Nephron progenitor cell (in vitro differentiated cells): Measurements from ENCODE around the gene ADAP1.

Experiments used
- DNase-seq: peaks from one replicate; pipeline ENCODE4 v3.0.0; 2021
- H3K27ac Mint-ChIP-seq: 2 replicates; pipeline ENCODE4 v1.8.0; 2021; ENCODE audit warnings: mild to moderate bottlenecking, moderate library complexity, mixed read lengths
- H3K27me3 Mint-ChIP-seq: 2 replicates; pipeline ENCODE4 v1.8.0; 2021; ENCODE audit warnings: mild to moderate bottlenecking, low read depth, mixed read lengths; ENCODE audit not compliant: poor library complexity
- H3K36me3 Mint-ChIP-seq: 2 replicates; pipeline ENCODE4 v1.8.0; 2021; ENCODE audit warnings: low read depth, mixed read lengths
- H3K4me1 Mint-ChIP-seq: 2 replicates; pipeline ENCODE4 v1.8.0; 2021; ENCODE audit warnings: mixed read lengths
- H3K4me3 Mint-ChIP-seq: 2 replicates; pipeline ENCODE4 v1.8.0; 2021; ENCODE audit warnings: mild to moderate bottlenecking, moderate library complexity, mixed read lengths
- H3K9me3 Mint-ChIP-seq: 2 replicates; pipeline ENCODE4 v1.8.0; 2021; ENCODE audit warnings: mild to moderate bottlenecking, moderate library complexity, mixed read lengths
- TF ChIP-seq, protein P1 (sequence below): fragments of 200-600 bp; sonication (generic); IDR thresholded peaks from 2 replicates; pipeline ENCODE4 v1.5.0; 2021; ENCODE audit warnings: antibody characterized with exemption

Gene ADAP1

DNA sequence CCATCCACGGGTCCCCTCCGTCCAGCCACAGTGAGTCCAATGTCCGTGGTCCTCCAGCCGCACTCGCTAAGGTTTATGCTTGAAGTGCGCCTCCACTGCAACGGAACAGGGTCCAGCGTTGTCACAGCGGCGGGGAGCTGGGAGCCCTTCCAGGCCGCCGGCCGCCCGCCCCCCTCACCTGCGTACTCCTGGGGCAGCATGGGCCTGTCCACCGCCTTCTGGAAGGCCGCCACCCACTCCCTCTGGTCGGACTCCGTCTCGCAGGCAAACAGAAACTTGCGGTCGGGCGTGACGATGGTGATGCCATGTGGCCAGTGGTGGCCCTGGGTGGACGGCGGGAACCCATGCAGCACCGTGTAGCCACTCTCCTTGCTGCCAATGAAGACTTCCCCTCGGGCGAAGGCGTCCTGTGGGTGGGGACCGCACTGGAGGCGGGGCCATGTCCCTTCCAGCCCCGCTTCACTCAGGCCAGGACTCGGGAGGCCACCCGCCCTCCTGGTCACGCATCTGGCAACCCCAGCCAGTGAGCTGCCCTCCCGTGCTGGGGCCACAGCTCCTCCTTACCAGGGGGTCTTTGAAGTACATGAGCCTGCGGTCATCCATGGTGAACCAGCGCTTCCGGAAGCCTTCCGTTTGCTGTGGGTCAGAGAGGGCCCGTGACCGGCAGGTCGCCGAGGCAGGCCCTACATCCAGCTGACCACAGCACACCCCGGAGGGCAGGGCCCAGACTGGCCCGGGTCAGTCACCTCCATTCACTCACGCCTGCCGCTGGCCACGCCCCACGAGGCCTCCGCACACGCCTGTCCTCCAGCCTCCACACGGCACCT is 55.4 kb downstream of the ADAP1 start:
- DNase-seq: no peak
- H3K27me3 Mint-ChIP-seq: peaks cover 17% of the 10 kb centered on the region
- no peaks in the 10 kb centered on the region for H3K9me3 Mint-ChIP-seq
- peaks cover 7% of the 10 kb centered on the region for H3K36me3 Mint-ChIP-seq
- TF ChIP-seq, protein P1, sequence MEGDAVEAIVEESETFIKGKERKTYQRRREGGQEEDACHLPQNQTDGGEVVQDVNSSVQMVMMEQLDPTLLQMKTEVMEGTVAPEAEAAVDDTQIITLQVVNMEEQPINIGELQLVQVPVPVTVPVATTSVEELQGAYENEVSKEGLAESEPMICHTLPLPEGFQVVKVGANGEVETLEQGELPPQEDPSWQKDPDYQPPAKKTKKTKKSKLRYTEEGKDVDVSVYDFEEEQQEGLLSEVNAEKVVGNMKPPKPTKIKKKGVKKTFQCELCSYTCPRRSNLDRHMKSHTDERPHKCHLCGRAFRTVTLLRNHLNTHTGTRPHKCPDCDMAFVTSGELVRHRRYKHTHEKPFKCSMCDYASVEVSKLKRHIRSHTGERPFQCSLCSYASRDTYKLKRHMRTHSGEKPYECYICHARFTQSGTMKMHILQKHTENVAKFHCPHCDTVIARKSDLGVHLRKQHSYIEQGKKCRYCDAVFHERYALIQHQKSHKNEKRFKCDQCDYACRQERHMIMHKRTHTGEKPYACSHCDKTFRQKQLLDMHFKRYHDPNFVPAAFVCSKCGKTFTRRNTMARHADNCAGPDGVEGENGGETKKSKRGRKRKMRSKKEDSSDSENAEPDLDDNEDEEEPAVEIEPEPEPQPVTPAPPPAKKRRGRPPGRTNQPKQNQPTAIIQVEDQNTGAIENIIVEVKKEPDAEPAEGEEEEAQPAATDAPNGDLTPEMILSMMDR: no peak
- H3K4me3 Mint-ChIP-seq: no peak overlapping the region
- no peak overlapping the region for H3K27ac Mint-ChIP-seq
- H3K4me1 Mint-ChIP-seq: peaks cover 16% of the 10 kb centered on the region

DNA sequence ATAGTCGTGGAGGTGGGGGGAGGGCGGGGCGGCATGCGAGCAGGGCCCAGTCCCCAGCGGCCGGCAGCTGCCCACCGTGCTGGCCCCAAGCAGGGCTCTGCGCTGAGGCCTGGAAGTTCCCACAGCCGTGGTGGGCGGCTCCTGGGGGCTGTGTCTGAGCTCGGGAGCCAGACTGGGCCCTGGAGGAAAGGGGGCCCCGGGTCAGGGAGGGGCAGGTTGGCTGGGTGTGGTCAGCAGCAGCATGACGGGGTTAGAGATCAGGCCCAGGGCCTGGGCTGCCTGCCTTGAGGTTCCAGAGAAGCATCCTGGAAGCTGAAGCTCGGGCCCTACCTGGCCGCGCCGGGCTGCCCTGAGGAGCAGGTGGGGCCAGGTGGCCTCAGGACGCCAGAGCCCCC is 56.0 kb downstream of the ADAP1 start:
- Mint-ChIP-seq H3K4me1 (peaks cover 16% of the 10 kb centered on the region), H3K27me3 (peaks cover 11% of the 10 kb centered on the region), H3K36me3 (peaks cover 9% of the 10 kb centered on the region), H3K9me3 (no peaks in the 10 kb centered on the region), H3K4me3 (no peak overlapping the region), H3K27ac (no peak overlapping the region)
- TF ChIP-seq, protein P1: no peak
- DNase-seq: no peak

DNA sequence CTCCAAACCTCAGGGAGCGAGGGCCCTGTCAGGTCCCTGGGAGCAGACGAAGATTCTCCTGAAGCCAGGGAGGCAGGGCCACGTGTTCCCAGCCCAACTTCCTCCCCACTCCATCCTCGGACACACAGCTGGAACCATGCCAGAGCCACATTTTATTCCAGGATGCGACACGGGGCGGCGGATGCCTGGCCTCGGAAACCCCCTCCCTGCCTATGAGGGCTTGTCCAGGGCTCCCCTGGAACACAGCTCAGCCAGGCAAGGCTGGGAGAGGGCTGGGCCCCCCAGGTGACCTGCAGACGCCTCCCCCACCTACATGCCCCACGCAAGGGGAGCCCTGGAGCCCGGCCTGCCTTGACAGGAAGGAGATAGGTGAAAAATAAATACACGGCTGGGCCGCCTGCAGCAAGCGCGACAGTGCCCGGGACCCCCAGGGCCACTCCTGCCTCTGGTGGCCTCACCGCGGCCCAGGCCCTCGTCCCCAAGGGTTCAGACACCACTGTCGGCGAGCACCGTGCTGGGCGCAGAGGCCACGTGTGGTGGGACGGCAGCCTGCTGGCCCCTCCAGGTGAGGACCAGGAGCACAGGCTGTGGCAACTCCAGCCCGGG is 56.6 kb downstream of the ADAP1 start:
- Mint-ChIP-seq H3K4me1 (peaks cover 12% of the 10 kb centered on the region), H3K27ac (no peak overlapping the region), H3K27me3 (peaks cover 7% of the 10 kb centered on the region), H3K4me3 (no peak overlapping the region), H3K9me3 (no peaks in the 10 kb centered on the region), H3K36me3 (peaks cover 14% of the 10 kb centered on the region)
- TF ChIP-seq, protein P1: no peak
- no peak for DNase-seq

DNA sequence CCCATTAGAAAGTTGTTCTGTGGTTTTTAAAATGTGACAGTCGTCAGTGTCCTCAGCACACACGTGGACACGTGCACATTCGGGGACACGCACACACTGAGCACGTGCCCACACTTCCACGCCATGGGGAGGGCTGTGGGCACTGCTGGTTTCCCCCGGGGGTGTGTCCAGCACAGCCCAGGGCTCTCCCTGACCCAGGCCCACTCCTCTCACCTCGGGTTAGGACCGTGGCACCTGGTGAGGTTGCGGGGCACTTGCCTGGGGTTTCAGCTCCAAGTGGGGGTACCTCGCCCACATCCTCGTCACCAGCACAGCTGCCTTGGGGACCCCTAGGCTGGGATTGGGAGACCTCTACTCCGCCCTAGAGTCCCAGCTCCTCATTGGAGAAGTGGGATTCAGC is 57.4 kb downstream of the ADAP1 start:
- Mint-ChIP-seq H3K27ac (no peak overlapping the region), H3K27me3 (peaks cover 3% of the 10 kb centered on the region), H3K4me3 (no peak overlapping the region), H3K36me3 (peaks cover 22% of the 10 kb centered on the region), H3K4me1 (peaks cover 5% of the 10 kb centered on the region), H3K9me3 (no peaks in the 10 kb centered on the region)
- TF ChIP-seq, protein P1: no peak
- no peak for DNase-seq

DNA sequence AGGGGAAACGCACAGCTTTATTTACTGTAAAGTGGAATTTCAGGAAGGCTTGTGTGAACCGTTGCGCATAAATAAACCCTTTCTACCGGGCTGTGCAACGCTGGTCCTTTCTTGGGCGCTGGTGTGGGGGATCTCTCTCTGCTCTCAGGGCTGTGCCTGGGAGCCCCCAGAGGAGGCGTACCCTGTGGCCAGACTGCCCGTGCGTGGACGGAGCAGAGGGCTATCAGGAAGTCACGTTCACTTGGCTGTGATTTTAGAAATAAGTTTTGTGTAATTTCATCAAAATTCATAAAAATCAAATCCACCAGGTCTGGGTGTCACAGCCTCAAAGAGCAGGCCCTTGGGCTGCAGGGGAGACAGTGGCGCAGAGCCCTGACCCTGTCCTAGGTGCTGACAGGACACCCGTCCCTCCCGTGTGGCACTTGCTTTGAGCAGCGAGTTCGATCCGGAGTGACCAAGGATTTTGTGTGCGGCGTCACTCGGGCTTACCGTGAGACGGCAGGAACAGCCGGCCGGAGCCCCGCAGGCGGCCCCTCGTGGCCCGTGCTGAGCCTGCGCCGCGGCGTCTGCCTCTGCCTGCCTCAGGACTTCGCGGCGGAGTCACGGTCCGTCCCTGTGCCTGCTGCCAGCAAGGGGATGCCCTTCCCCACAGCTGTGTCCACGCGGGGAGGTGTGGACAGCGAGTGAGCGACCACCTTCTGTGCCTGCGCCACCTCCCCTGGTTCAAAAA is 58.0 kb downstream of the ADAP1 start:
- TF ChIP-seq, protein P1: no peak
- H3K36me3 Mint-ChIP-seq: peaks cover 23% of the 10 kb centered on the region
- peak overlapping the region; percentile 52 for H3K27ac Mint-ChIP-seq
- no peaks in the 10 kb centered on the region for H3K9me3 Mint-ChIP-seq
- H3K27me3 Mint-ChIP-seq: peaks cover 3% of the 10 kb centered on the region
- H3K4me3 Mint-ChIP-seq: no peak overlapping the region
- no peak for DNase-seq
- H3K4me1 Mint-ChIP-seq: peaks cover 5% of the 10 kb centered on the region
